Stimulated activated CD4-positive, alpha-beta T cell treated with anti-CD3 and anti-CD28 coated beads, Interleukin-1b, Interleukin-23, amount 100 ng/mL, for 24 hours (primary cell): ENCODE data around the gene MBD4.
A peak's percentile ranks its signal among the peaks of the same experiment; 100 is the strongest.

Experiments
- DNase-seq, 4 experiments: peaks; one replicate each; pipeline ENCODE4 v3.0.0-alpha.2; 2020; ENCODE audit warnings: low read depth in 4 of 4, low spot score in 1 of 4

Gene MBD4

DNA sequence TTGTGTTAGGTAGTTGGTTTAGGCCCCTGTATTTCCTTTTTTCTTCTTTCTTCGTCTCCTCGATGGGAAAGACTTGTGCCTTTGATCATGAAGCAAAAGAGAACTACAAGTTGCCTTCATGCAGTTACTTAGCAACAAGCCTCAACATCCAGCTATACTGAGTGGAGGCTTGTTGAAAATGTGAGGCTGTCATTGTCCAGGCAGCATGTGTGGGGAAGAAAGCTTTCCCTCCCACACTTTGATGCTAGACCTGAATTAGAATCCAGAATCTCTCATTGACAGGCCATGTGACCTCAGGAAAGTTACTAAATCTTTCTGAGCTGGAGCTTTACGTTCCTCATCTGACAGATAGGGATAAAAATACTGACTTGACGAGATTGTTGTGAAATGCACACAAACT lies 24.0 kb upstream of the MBD4 start:
- no peak for DNase-seq

DNA sequence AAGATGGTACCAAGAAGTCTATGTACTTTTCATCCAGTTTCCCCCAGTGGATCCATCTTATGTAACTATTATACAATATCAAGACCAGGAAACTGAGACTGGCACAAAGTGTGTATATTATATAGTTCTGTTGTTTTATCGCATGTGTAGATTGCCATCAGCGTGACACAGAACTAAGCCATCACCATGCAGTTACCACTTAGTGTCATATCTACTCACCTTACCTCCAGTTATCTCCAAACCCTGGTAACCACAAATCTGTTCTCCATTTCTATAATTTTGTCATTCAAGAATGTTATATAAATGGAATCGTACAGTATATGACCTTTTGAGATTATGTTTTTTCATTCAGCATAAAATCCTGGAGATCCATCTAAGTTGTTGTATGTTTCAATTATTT lies 23.3 kb upstream of the MBD4 start:
- no peak for DNase-seq

DNA sequence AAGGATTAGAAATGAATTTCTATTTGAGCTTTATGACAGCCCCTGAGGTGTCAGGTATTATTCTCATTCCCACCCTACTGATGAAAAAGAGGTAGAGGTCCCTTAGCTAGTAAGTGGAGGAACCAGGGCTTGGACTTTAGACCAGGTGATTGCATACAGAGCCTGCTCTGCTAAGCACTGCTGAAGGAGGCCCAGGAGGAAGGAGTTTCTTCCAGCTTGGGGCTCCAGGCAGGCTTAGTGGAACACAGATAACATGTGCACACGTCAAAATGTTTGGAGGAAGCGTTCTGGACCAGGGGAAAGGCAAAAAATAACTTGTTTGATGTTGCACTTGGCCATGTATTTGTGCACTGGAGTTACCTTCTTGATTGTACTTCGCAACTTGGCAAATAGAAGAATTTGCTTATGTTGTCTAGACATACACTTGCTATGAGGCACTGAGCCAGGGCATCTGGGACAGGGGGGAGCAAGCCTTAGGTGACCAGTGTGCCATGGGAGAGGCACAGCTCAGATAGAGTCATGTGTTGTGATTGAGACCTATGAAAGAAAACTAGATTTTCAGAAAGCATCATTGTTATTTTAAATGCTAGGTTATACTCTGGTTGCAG lies 22.7 kb upstream of the MBD4 start:
- DNase-seq = no peak

DNA sequence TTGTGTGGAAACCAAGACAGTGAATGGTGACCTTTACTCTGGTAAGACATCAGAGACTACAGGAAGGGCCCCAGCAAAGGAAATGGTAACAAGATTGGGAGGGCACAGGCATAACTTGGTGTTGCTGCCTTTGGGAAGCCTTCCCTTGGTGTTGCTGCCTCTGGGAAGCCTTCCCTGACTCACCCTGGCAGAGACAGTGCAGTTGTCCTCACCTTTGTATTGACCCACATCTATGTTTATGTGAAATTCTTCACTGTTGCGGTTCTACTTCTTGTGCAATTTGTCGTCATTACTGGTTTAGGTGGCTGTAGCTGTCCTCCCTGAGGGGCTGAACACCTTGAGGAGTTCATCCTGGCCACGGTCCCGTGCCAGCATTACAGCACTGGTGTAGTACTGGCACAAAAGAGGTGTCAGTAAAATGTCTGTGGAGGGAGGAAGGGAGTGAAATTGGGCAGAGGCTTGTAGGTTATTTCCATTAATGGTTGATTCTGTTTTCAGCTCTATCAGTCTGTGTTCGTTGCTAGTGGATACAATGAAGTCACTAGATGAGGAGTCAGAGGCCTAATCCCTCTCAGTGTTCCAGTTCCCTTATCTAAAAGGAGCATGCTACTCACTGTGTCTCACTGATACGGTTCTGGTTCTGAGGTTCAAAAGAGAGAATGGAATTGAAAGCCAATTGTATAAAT lies 21.9 kb upstream of the MBD4 start:
- DNase-seq = no peak

DNA sequence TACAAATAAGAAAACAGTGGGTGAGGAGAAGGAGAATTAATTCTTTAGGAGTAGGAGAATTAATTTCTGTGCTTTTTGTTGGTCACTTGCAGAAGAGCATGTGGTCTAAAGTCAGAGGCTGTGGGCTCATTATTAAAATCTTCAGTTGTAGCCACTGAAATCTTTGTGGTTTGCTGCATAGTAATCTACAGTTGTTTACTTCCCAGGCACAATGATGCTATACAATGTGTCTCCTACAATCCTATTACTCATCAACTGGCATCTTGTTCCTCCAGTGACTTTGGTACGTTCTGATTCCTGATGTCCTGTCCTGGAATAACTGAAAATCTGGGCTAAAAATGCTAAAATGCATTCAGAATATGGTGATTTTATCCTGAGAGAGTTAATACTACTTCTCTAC lies 21.3 kb upstream of the MBD4 start:
- no peak for DNase-seq

DNA sequence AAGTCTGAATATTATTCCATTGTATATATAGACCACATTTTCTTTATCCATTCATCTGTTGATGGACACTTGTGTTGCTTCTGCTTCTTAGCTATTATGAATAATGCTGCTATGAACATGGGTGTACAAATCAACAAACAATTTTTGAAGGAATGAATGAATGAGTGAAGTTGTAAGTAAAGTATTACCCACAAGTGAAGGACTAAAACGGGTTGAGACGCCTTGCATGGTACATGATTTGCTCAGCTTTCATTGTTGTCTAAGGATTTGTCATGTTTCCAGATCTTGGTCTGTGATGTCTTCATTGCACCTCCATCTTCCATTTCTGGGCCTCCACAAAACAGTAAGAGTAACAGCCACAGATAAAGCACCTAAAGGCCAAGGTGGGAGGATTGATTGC lies 20.8 kb upstream of the MBD4 start:
- DNase-seq = no peak

DNA sequence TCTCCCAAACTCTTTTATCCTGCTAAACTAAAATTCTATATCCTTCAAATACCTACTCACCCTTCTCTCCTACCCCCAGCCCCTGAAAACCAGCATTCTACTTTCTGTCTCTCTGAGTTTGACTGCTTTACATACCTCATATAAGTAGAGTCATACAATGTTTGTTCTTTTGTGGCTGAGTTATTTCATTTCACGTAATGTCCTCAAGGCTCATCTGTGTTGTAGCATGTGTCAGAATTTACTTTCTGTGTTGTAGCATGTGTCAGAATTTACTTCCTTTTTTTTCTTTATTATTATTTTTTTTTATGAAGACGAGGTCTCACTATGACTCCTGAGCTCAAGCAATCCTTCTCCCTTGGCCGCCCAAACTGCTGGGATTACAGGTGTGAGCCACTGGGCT lies 20.4 kb upstream of the MBD4 start:
- no peak for DNase-seq

DNA sequence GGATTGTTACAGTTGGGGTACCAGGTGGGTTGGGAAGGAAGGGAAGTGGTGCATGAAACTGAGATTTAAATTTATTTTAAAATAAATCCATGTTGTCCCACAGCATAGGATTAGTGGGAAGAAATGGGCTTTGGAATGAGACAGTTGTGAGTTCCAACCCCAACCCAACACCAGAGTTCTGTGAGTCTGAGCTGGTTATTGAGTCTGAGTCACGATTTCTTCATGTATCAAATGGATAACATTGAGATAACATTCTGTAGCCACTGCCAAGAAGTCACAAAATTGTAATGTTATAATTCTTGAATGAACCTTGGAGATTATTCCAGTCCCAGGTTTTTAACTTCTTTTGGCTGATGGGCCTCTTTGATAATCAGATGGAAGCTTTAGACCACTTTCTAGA lies 14.0 kb upstream of the MBD4 start:
- no peak for DNase-seq

DNA sequence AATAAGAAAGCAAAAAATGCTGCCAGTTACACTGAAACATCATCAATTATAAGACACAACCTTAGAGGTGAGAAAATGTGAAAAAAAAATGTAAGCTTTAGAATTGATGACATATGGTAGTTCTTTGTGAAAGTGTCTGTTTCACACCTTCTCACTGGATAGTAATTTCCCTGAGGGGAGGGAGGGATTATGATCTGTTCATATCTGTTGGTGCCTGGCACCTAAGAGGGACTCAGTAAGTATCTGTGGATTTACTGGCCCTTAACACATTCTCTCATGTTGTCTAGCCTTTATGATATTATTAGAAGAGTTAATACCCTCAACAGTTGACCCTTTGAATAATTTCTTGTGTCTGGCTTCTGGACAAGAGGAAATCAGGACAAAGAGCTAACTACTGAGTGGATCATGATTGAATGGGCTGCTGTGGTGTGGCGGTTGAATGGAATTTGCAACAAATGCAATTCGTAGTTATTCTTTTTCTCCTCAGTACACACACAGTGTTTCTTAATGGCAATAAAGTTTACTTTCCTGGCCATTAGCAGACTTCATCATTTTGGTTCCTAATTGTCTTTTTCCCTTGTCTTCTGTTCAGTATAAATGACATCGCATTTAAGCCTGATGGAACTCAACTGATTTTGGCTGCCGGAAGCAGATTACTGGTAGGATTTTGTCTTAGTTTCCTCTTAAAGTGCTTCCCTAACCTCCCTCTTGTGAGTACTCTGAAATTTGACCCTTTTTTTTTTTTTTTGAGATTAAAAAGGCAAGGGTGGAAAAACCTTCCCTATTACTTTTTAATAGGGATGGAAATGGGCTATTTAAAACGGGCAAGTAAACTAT lies 9.7 kb upstream of the MBD4 start:
- no peak for DNase-seq

DNA sequence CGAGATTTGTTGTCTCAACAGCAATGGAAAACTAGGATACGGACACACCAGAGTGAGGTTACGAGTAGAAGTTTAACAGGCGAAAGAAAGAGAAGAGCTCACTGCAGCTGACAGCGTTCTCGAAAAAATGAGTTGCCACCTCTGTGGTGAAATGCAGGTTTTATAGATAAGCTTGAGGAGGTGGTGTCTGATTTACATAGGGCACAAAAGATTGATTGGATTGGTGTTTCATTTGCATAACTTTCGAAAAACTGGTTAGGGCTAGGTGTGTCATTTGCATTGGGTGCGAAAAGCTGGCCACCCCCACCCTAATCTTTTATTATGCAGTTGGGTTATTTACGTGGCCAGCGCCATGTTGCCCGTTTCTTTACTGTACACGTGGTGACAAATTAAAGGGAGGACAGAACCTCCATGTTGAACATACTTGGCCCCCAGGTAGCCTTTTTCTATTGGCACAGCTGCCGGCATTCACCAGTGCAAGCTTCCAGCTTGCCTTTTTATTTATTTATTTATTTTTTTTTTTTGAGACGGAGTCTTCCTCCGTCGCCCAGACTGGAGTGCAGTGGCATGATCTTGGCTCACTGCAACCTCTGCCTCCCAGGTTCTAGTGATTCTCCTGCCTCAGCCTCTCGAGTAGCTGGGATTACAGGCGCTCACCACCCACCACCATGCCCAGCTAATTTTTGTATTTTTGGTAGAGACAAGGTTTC lies 8.6 kb upstream of the MBD4 start:
- no peak for DNase-seq

DNA sequence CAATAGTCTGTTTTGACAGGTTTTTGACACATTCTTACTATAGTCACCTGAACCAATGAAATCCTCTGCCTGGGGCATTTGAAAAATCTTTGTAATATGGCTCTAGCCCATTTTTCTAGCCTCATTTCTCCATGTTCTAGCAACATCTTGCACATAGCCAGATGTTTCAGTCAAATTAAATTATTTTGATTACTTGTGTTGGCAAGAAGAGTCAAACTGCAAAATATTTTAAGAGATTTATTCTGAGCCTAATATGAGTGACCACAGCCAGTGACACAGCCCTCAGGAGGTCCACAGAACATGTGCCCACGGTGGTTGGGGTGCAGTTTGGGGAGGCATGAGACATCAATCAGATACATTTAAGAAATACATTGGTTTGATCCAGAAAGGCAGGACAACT lies 7.2 kb upstream of the MBD4 start:
- no peak for DNase-seq

DNA sequence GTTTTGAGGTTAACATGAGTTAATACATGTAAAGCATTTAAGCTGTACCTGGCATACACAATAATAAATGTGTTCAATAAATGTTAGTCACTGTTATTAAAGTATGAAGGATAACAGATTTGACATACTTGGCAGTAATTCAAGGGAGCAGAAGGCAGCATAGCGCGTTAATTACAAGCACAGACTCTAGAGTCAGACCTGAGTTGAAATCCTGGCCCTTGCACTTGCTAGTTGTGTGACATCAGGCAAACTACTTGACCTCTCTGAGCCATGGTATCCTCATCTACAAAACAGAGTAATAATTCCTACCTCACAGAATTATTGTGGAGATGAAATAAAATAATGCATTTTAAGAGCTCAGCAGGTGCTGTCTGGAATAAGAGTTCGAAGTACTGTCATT lies 5.7 kb upstream of the MBD4 start:
- no peak for DNase-seq

DNA sequence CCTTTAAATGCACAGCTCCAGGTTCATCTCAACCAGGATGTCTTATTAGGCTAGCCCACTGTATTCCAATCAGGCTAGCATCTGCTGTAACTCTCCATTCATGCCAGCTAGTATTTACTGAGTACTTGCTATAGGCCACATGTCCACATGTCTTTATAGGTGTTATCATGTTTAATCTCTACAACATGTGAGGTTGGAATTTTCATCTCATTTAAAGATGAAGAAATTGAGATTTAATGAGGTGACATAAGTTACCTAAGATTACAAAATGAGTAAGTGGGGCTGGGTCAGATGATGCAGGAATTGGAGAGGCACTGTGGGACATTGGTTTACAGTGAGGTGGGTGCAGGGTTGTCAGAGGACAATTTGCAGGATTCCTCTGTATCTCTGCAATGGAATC lies 3.2 kb upstream of the MBD4 start:
- no peak for DNase-seq

DNA sequence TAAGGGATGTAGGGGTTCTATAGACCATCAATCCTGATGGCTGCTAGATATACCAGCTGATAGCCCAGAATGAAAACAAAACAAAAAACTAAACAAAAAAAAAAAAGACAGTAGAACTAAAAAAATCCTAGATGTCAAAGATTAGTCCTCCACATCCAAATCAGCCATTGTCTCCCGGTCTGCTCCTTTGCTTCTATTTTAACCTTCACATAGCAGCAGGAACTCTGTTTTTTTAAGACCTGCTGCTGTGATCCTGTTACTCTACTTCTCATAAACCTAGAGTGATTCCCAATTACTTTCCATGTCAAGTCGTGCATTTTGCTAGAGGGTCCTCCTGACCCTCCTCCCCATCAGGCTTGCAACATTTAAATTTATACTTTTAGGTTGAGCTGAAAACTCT lies 2.7 kb upstream of the MBD4 start:
- DNase-seq = no peak

DNA sequence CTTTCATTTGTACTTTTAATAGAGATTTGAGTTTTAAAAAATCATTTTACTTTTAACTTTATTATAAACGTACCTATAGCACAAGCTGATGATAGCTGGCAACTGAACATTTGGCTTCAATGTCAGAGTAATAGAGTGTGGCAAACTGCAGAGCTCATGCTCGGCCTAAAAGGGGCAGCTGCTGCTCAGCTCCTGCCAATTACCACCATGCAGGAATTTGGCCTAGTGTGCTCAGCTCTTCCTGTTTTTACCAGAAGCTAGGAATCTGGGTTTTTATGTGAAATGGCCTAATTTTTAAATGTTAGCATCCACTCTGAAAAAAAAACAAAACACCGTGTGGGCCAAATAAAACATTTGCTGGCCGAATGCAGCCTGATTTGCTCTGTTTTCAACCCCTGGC lies 2.0 kb upstream of the MBD4 start:
- no peak for DNase-seq

DNA sequence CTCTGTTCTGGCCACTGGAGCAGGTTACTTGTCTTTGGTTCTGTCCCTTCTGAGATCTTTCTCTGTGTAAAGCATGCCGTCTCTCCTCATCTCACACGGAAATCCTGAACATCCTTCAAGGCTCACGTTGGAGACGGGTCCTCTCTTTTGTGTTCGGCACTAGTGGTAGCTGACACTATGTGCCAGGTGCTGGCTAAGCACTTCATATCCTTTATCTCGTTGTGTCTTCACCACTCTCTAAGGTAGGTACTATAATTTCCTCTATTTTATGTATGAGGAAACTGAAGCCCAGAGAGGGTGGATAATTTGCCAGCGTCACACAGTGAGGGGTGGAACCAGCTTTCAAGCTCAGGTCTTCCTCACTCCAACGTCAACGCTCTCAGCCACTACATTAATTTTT lies 1.5 kb upstream of the MBD4 start:
- no peak for DNase-seq

DNA sequence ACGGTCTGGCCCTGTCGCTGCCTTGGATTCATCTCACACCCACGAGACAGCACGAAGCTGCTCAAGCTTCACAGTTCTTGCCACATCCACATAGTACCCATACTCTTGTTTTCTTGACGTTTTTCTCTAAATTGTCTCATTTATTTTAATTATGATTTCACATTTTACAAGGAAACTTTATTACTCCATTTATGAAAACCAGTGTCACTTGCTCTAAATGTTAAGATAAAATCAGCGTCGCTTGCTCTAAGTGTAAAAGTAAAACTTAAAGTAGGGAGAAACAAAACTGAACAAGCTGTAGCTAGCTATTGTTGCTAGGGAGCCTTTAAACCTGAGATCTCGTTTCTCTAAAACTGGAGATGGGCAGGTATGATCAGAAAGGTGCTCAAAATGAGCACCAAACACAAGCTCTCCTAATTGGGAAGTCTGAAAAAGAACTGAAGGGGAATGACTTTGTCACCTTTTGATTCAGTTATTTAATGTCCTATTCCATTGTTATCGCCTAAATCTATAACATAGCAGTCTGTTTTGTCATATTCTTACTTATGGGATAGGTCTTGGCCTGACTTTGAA lies 956 bp upstream of the MBD4 start:
- DNase-seq = no peak

DNA sequence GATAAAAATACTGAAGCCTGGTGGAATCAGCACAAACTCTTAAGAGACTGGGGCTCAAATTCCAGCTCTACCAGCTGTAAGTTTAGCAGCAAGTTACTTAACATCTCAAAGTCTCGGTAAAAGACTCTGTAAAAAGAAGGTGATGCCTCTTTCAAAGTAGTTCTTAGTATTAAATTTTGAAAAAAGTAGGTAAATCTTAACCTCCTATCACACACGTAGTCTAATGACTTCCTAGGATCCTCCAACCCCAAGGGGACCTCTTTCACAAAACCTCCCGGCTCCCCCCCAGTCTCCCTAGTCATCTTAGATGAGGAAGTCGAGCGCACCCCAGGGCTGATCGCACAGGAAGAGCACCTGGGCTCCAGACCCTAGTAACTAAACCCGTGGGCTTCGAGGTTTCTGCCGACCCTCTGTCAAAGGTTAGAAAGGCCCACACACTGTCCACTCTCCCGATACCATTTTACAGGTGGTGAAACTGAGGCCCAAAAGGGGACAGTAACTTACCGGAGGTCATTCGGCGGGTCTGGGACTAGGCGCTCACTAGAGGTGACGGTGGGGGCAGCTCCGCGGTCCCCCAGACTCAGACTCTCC lies 427 bp downstream of the MBD4 start:
- DNase-seq = peak in 2 of 4 experiments; percentile 24 to 31

DNA sequence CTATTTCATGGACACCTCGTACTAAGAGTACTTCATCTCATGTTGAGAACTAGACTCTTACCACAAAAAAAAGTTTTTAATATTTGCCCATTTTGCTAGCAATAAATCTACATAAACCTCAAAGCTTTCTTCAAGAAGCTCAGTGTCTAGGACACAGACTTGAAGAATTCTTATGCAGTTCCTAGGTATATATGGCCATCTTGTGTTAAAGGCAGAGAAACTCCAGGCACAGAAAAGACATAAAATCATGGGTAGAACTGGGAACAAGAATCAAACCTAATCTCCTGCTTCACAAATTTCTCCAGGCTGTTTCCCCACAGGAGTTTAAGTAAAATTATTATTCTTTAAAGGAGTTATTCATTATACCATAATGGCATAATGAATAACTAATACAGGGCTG lies 4.4 kb downstream of the MBD4 start:
- DNase-seq = no peak

DNA sequence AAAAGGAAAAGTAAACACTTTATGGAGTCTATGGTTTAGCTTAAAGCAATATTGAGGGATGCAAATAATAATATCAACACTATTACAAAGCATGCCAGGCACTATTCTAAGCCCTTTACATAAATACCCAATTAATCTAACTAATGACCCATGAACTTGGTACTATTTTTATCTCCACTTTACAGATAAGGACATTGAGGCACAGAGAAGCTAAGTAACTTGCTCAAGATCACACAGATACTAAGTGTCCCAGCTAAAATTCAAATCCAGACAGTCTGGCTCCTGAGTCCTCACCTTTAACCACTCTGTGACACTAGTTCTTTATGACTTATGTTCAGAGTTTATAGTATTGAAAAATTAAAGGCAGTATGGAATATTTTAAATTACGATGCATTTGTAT lies 5.6 kb downstream of the MBD4 start:
- DNase-seq = no peak

DNA sequence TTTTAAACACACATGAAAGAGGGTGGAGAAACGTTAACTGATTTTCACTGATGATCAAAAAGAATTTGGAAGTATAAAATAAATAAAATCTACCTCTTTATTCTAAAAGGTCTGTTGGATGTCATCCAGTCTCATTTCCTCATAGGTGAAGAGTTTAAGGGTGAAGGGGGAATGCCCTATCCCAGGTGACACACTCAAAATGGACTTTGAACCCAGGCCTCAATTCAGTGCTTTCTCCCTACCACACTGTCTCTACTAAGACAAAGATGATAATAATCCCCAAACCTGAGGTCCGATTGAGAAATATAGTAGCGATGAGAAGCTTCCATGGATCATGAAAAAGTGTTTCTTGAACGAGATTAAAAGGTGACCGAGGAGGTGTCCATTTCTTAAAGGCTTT lies 6.2 kb downstream of the MBD4 start:
- DNase-seq = no peak
